Measurements from ENCODE around the gene HMGA1. TPM values are rescaled to one million over a fixed set of nuclear protein-coding genes. Genes with fewer than 3 reads are reported as not detected.

Gene HMGA1
- total and polyA plus RNA-seq, 10 of the 15 experiments (the other 5 are each of a cell fraction or from before 2014, with no cell fraction given), result 13.4 to 885 (median 508) TPM

- intact Hi-C loops (cut with micrococcal nuclease; ENCODE audit: unreplicated experiment) (no loop called here), in situ Hi-C loops (cut with MboI) (loop anchor here (25.0 kb wide), 1 partner anchor 382 kb away; no protein-coding TSS in a partner anchor)
- no peak overlapping the region for H3K27ac ChIP-seq (ENCODE audit: control insufficient read depth, insufficient read depth)
- H3K36me3 ChIP-seq (ENCODE audit: control insufficient read depth in 2 of 2, insufficient read depth in 2 of 2, low read length in 1 of 2), result no peaks in the 10 kb centered on the region
- RAD21 ChIA-PET (ENCODE audit: unreplicated experiment), result no interaction called here
- CTCF ChIA-PET, result interaction anchor here (0.6 kb wide), 1 partner anchor 740 kb away, joined by 3 read pairs; no protein-coding TSS in a partner anchor
- BruUV-seq (replicated peaks), result no TSS peak
- POLR2A ChIA-PET, result interaction anchor here (0.6 to 2.1 kb wide), 2 partner anchors 10 to 1258 kb away, joined by 3 to 7 read pairs; no protein-coding TSS in a partner anchor
- H3K9ac ChIP-seq (ENCODE audit: control insufficient read depth, insufficient read depth, low read length), result no peak overlapping the region
- DNase-seq (ENCODE audit: low read depth, low spot score) (no peak), FAIRE-seq (no peak), ATAC-seq (no peak)
- WGBS (ENCODE audit: insufficient coverage, insufficient replicate concordance, low lambda C conversion rate, missing lambda C conversion rate), result 94% methylated on average over 7 of the region's 8 CpGs
- no peak overlapping the region for H3K4me3 ChIP-seq
- H3K4me2 ChIP-seq (ENCODE audit: control insufficient read depth, insufficient read depth), result no peak overlapping the region
- H3K9me3 ChIP-seq (replicated peaks; ENCODE audit: control insufficient read depth, insufficient read depth, low read length), result no peaks in the 10 kb centered on the region
- H3K4me1 ChIP-seq (ENCODE audit: control insufficient read depth, insufficient read depth, low read length), result peaks cover 24% of the 10 kb centered on the region
- H3K27me3 ChIP-seq (replicated peaks in 1 of 2; ENCODE audit: control insufficient read depth in 2 of 2, insufficient read depth in 2 of 2, low read length in 1 of 2), result no peaks in the 10 kb centered on the region
- no peaks in the 10 kb centered on the region for H3K79me2 ChIP-seq (ENCODE audit: control insufficient read depth, insufficient read depth, low read length)
- H4K20me1 ChIP-seq (ENCODE audit: control insufficient read depth, insufficient read depth), result no peaks in the 10 kb centered on the region
- SMC1A ChIA-PET (ENCODE audit: uncharacterized antibody, unreplicated experiment), result interaction anchor here (1.3 kb wide), 1 partner anchor 20 kb away, joined by 4 read pairs; the partner anchor contains the start of gene SMIM29
- TF ChIP-seq NFYB (IDR thresholded peaks at IDR 0.05; ENCODE audit: insufficient read depth, low read depth, low read length) (no peak), SIN3A (IDR thresholded peaks at IDR 0.05; ENCODE audit: low read depth, low read length) (no peak), FOXK2 (IDR thresholded peaks at IDR 0.05) (no peak), NBN (IDR thresholded peaks at IDR 0.05) (no peak), CREM (IDR thresholded peaks at IDR 0.05; ENCODE audit: low read depth) (no peak), FOXM1 (IDR thresholded peaks at IDR 0.05; ENCODE audit: low read depth, low read length) (no peak), TAF1 (IDR thresholded peaks at IDR 0.05; ENCODE audit: borderline replicate concordance, low read depth, low read length) (no peak), GABPA (IDR thresholded peaks at IDR 0.05; ENCODE audit: low read depth) (no peak), EGR1 (IDR thresholded peaks at IDR 0.05; ENCODE audit: borderline replicate concordance in 1 of 2, low read depth in 2 of 2, low read length in 2 of 2) (no peak)
- TF ChIP-seq, protein P1, sequence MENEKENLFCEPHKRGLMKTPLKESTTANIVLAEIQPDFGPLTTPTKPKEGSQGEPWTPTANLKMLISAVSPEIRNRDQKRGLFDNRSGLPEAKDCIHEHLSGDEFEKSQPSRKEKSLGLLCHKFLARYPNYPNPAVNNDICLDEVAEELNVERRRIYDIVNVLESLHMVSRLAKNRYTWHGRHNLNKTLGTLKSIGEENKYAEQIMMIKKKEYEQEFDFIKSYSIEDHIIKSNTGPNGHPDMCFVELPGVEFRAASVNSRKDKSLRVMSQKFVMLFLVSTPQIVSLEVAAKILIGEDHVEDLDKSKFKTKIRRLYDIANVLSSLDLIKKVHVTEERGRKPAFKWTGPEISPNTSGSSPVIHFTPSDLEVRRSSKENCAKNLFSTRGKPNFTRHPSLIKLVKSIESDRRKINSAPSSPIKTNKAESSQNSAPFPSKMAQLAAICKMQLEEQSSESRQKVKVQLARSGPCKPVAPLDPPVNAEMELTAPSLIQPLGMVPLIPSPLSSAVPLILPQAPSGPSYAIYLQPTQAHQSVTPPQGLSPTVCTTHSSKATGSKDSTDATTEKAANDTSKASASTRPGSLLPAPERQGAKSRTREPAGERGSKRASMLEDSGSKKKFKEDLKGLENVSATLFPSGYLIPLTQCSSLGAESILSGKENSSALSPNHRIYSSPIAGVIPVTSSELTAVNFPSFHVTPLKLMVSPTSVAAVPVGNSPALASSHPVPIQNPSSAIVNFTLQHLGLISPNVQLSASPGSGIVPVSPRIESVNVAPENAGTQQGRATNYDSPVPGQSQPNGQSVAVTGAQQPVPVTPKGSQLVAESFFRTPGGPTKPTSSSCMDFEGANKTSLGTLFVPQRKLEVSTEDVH (IDR thresholded peaks at IDR 0.05; ENCODE audit: low read depth, partially characterized antibody), result no peak
- H2AFZ ChIP-seq (ENCODE audit: control insufficient read depth, low read depth, low read length), result no peak overlapping the region
Measured at GRCh38 chr6:34229877-34230276, 6.8 kb upstream of the HMGA1 start.

All from GM12878 (cell line).